ENCODE measurements around the gene SLC2A8.

- TF ChIP-seq CTCF (IDR thresholded peaks at IDR 0.05) (no peak), POLR2AphosphoS5 (IDR thresholded peaks at IDR 0.05; ENCODE audit: low read depth, low read length) (no peak), REST (IDR thresholded peaks at IDR 0.05; ENCODE audit: insufficient read depth in 1 of 2, low read depth in 2 of 2, low read length in 1 of 2) (no peak), TCF7L2 (IDR thresholded peaks at IDR 0.05; ENCODE audit: low read depth, low read length) (no peak)
These were observed 1.3 kb upstream of the SLC2A8 start for GRCh38 chr9:127395497-127396252.

Measured in Panc1 (cell line).